Breast epithelium (tissue), 3 donors: ENCODE measurements around the gene SP8.

Experiments used
- POLR2AphosphoS5 ChIP-seq, 3 donors: sonication (generic); formaldehyde crosslinking; IDR thresholded peaks; one replicate each; pipeline ENCODE4 v1.6.1; 2017; ENCODE audit warnings: antibody characterized with exemption in 3 of 3
- TF ChIP-seq, protein P1 (sequence below), 3 donors: fragments of 450-650 bp; IDR thresholded peaks; one replicate each; pipeline ENCODE4 v1.5.1; 2016 to 2017; ENCODE audit warnings: antibody characterized with exemption in 3 of 3, mild to moderate bottlenecking in 3 of 3, moderate library complexity in 3 of 3

DNA sequence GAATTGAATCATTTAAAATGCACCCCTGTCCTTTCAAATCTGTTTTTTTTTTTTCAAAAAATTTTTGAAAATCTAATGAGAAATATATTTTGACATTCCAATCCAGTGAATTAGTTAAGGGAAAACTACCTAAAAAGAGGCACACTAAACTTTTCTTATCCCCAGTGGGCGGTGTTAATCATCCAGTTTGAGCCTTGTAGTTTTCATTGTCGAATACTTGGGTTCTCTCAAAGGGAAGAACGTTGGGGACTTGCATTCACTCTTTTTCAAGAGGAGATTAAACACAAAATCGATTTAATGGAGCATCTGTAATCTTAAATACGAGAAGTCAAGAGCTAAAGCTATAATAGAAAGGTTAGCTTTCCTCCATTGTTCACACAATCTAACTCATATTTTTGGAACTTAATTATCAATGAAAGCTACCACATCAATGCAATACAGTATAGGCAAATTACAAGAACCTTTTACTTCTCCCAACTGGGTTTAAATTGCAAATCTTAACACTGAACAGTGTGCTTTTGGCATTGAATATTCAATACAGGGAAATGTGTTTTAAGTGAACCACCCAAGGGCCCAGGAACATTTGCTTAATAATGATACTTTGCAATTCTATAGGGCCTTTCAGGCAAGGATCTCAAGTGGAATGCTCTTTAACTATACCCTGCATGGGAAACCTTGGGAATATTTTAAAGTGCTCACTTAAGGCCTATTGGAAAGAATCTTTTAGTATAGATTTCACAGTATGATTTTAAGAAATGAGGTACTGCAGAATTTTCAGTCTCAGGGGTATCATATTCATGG, 13.1 kb upstream of the SP8 start:
- TF ChIP-seq, protein P1, sequence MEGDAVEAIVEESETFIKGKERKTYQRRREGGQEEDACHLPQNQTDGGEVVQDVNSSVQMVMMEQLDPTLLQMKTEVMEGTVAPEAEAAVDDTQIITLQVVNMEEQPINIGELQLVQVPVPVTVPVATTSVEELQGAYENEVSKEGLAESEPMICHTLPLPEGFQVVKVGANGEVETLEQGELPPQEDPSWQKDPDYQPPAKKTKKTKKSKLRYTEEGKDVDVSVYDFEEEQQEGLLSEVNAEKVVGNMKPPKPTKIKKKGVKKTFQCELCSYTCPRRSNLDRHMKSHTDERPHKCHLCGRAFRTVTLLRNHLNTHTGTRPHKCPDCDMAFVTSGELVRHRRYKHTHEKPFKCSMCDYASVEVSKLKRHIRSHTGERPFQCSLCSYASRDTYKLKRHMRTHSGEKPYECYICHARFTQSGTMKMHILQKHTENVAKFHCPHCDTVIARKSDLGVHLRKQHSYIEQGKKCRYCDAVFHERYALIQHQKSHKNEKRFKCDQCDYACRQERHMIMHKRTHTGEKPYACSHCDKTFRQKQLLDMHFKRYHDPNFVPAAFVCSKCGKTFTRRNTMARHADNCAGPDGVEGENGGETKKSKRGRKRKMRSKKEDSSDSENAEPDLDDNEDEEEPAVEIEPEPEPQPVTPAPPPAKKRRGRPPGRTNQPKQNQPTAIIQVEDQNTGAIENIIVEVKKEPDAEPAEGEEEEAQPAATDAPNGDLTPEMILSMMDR (IDR thresholded peaks at IDR 0.05), result no peak
- no peak for TF ChIP-seq POLR2AphosphoS5 (IDR thresholded peaks at IDR 0.05)
